HG03108 (cell line): Measurements from ENCODE around the gene NBPF1.
A peak's percentile ranks its signal among the peaks of the same experiment; 100 is the strongest.
"Not testable (repeated sequence)": the region's sequence is repeated elsewhere in the genome, so short reads cannot be mapped to it uniquely, and the experiment has no call there.

Source experiments
- ATAC-seq: cut with Tn5 transposase; IDR thresholded peaks from one replicate; pipeline ENCODE4 v1.9.1; 2021; ENCODE audit warnings: moderate library complexity; ENCODE audit not compliant: unreplicated experiment

The NBPF1 gene

GRCh38 chr1:16613185-16614147, at the start of gene NBPF1:
TSS of gene NBPF1 (minus strand) at chr1:16613564.
- peak; percentile 91 for ATAC-seq

GRCh38 chr1:16658234-16658633, 44.9 kb upstream of the NBPF1 start:
- not testable (repeated sequence) for ATAC-seq

- not testable (repeated sequence) for ATAC-seq
These were observed 43.8 kb upstream of the NBPF1 start for GRCh38 chr1:16656981-16657683.

- ATAC-seq, result not testable (repeated sequence)
These were observed 43.2 kb upstream of the NBPF1 start for GRCh38 chr1:16656574-16656973.

- ATAC-seq, result not testable (repeated sequence)
These were observed 38.2 kb upstream of the NBPF1 start for GRCh38 chr1:16651560-16651959.

GRCh38 chr1:16649960-16650359, 36.6 kb upstream of the NBPF1 start:
- ATAC-seq, result not testable (repeated sequence)

- ATAC-seq, result not testable (repeated sequence)
These were observed 36.0 kb upstream of the NBPF1 start for GRCh38 chr1:16649390-16649789.

GRCh38 chr1:16648756-16649155, 35.4 kb upstream of the NBPF1 start:
- not testable (repeated sequence) for ATAC-seq

GRCh38 chr1:16648250-16648649, 34.9 kb upstream of the NBPF1 start:
- not testable (repeated sequence) for ATAC-seq

- not testable (repeated sequence) for ATAC-seq
These were observed 34.1 kb upstream of the NBPF1 start for GRCh38 chr1:16647179-16648176.

- ATAC-seq, result not testable (repeated sequence)
These were observed 33.4 kb upstream of the NBPF1 start for GRCh38 chr1:16646716-16647115.

GRCh38 chr1:16646061-16646664, 32.8 kb upstream of the NBPF1 start:
- not testable (repeated sequence) for ATAC-seq

GRCh38 chr1:16645271-16646060, 32.1 kb upstream of the NBPF1 start:
- ATAC-seq, result peak; percentile 1

- peak; percentile 70 for ATAC-seq
These were observed 31.3 kb upstream of the NBPF1 start for GRCh38 chr1:16644482-16645270.

GRCh38 chr1:16644193-16644481, 30.8 kb upstream of the NBPF1 start:
- ATAC-seq, result no peak

- ATAC-seq, result peak; percentile 3
These were observed 30.3 kb upstream of the NBPF1 start for GRCh38 chr1:16643476-16644192.

- not testable (repeated sequence) for ATAC-seq
These were observed 29.6 kb upstream of the NBPF1 start for GRCh38 chr1:16643001-16643411.
